ENCODE data around the gene ROR1. TPM values are rescaled to one million over a fixed set of nuclear protein-coding genes. Genes with fewer than 3 reads are reported as not detected.

Gene ROR1
- total and polyA plus RNA-seq, 2 of the 4 experiments (the other 2 are of a cell fraction), result 4.4 to 10.0 TPM

GRCh38 chr1:64038965-64039364, 265.1 kb downstream of the ROR1 start:
- Histone ChIP-seq H4K5ac (ENCODE audit: low read depth, low read length) (no peak overlapping the region; the same call in 1 of the 2 replicates), H2BK20ac (ENCODE audit: low read depth, low read length) (peak overlapping the region; percentile 81), H3K18ac (ENCODE audit: low read depth, low read length) (peak overlapping the region; percentile 66), H2BK15ac (ENCODE audit: low read depth, low read length) (peak overlapping the region; percentile 73; the same call in 2 of the 3 replicates), H3K4me1 (ENCODE audit: control insufficient read depth, insufficient read depth, low read length) (peaks cover 21% of the 10 kb centered on the region), H3K79me1 (ENCODE audit: low read depth in 1 of 2, low read length in 2 of 2) (no peaks in the 10 kb centered on the region), H3K27ac (ENCODE audit: insufficient read depth, low read length) (peak overlapping the region; percentile 51; the same call in 1 of the 2 replicates), H4K8ac (ENCODE audit: low read depth in 2 of 2, low read length in 2 of 2) (peak overlapping the region in 1 of 2 experiments; percentile 33; a peak in 3 of 4 replicates), H3K36me3 (ENCODE audit: control insufficient read depth, insufficient read depth, low read length) (no peaks in the 10 kb centered on the region), H4K91ac (ENCODE audit: insufficient read depth, low read depth, low read length) (peak overlapping the region; percentile 15; the same call in 1 of the 2 replicates), H3K56ac (ENCODE audit: extremely low read depth, insufficient read depth, low read length) (no peak overlapping the region), H3K9me1 (ENCODE audit: insufficient read depth, low read length) (peaks cover 20% of the 10 kb centered on the region), H2BK120ac (ENCODE audit: low read depth, low read length) (peak overlapping the region; percentile 70), H2AK9ac (replicated peaks; ENCODE audit: low read depth, low read length, poor library complexity) (no peak overlapping the region), H3K4me2 (ENCODE audit: low read depth, low read length) (peak overlapping the region; percentile 17; the same call in 1 of the 2 replicates), H3K14ac (replicated peaks; ENCODE audit: low read depth, low read length) (peak overlapping the region; percentile 72; the same call in 1 of the 2 replicates), H3K9me3 (ENCODE audit: control insufficient read depth, insufficient read depth, low read length) (no peaks in the 10 kb centered on the region), H3K23ac (ENCODE audit: low read depth, low read length) (peak overlapping the region; percentile 11; the same call in 1 of the 2 replicates), H3K4me3 (ENCODE audit: insufficient read depth, low read depth, low read length) (no peak overlapping the region), H3K27me3 (ENCODE audit: control insufficient read depth, insufficient read depth, low read length) (no peaks in the 10 kb centered on the region), H3K4ac (ENCODE audit: low read depth, low read length) (peak overlapping the region; percentile 87), H3K9ac (ENCODE audit: low read depth, low read length) (no peak overlapping the region), H2AK5ac (ENCODE audit: low read depth, low read length) (peak overlapping the region; percentile 46; the same call in 1 of the 2 replicates), H2AFZ (replicated peaks; ENCODE audit: low read length, poor library complexity) (no peak overlapping the region), H2BK5ac (ENCODE audit: low read depth, low read length, poor library complexity, severe bottlenecking) (peak overlapping the region; percentile 83), H4K20me1 (ENCODE audit: insufficient read depth, low read length) (peaks cover 6% of the 10 kb centered on the region; the same call in 1 of the 2 replicates)
- in situ Hi-C loops (cut with MboI; ENCODE audit: low sequenced_read_pairs), result no loop called here
- DNase-seq, result peak; percentile 35
- no TSS peak for BruUV-seq (replicated peaks)
- CTCF ChIA-PET, result no interaction called here
- peak; percentile 8 for ATAC-seq (ENCODE audit: low read depth)
- POLR2A ChIA-PET (ENCODE audit: unreplicated experiment), result interaction anchor here (1.0 kb wide), 1 partner anchor 259 kb away, joined by 3 read pairs; no protein-coding TSS in a partner anchor
- dilution Hi-C loops (cut with HindIII; ENCODE audit: low sequenced_read_pairs, unreplicated experiment), result no loop called here
- TF ChIP-seq CHD1 (IDR thresholded peaks at IDR 0.05; ENCODE audit: low read depth, low read length) (no peak), MAFK (IDR thresholded peaks at IDR 0.05; ENCODE audit: low read depth, low read length) (peak; percentile 40; the same call in 1 of the 2 replicates), CEBPB (IDR thresholded peaks at IDR 0.05; ENCODE audit: low read depth, low read length) (peak; percentile 41; the same call in 1 of the 2 replicates)
- intact Hi-C loops (cut with micrococcal nuclease), result loop anchor here (2.0 to 10.0 kb wide), 3 partner anchors 118 to 264 kb away; partner anchors contain the start of gene ROR1
- 88% methylated on average over 1 of the region's 1 CpG; no CpG with 5 or more reads in 1 of the 2 experiments for WGBS, 2 experiments (ENCODE audit: extremely low coverage in 2 of 2, insufficient read length in 1 of 2)
